HepG2 (cell line): ENCODE measurements around the gene PTGIS.

ENCODE experiments used
- MEF2D ChIP-seq: sonication (generic); formaldehyde crosslinking; IDR thresholded peaks from 2 replicates; pipeline ENCODE4 v1.5.1; 2020; ENCODE audit warnings: mild to moderate bottlenecking, missing genetic modification reagents
- NKX3-1 ChIP-seq: sonication (generic); formaldehyde crosslinking; IDR thresholded peaks from 2 replicates; pipeline ENCODE4 v1.5.0; 2020; ENCODE audit warnings: missing genetic modification reagents
- POLR2A ChIP-seq, 2 experiments: IDR thresholded peaks; 2 replicates each; pipeline ENCODE4 v1.6.1; 2011; ENCODE audit warnings: low read depth in 2 of 2, low read length in 2 of 2, mild to moderate bottlenecking in 1 of 2, moderate library complexity in 1 of 2; ENCODE audit not compliant: insufficient read depth in 1 of 2
- POLR2AphosphoS2 ChIP-seq: IDR thresholded peaks from 2 replicates; pipeline ENCODE4 v1.6.1; 2011; ENCODE audit warnings: low read depth, low read length, improper control_type of control experiment
- POLR2AphosphoS5 ChIP-seq: IDR thresholded peaks from 2 replicates; pipeline ENCODE4 v1.6.1; 2012; ENCODE audit warnings: low read depth, low read length
- RXRB ChIP-seq: IDR thresholded peaks from 2 replicates; pipeline ENCODE4 v1.6.1; 2016; ENCODE audit warnings: borderline replicate concordance, missing genetic modification reagents, missing compliant biosample characterization
- SMAD3 ChIP-seq: sonication (generic); formaldehyde crosslinking; IDR thresholded peaks from 2 replicates; pipeline ENCODE4 v1.4.0; 2020; ENCODE audit warnings: missing genetic modification reagents
- ZNF781 ChIP-seq: sonication (generic); formaldehyde crosslinking; IDR thresholded peaks from 2 replicates; pipeline ENCODE4 v1.5.1; 2020; ENCODE audit warnings: borderline replicate concordance, mild to moderate bottlenecking, missing genetic modification reagents; ENCODE audit errors: not compliant biosample characterization
- ZNF790 ChIP-seq: sonication (generic); formaldehyde crosslinking; IDR thresholded peaks from 2 replicates; pipeline ENCODE4 v1.8.0; 2022; ENCODE audit warnings: missing genetic modification reagents, mild to moderate bottlenecking, borderline replicate concordance
- TF ChIP-seq, protein P1 (sequence below): sonication (generic); formaldehyde crosslinking; IDR thresholded peaks from 2 replicates; pipeline ENCODE4 v1.5.0; 2020; ENCODE audit warnings: mild to moderate bottlenecking, missing genetic modification reagents, moderate library complexity

DNA sequence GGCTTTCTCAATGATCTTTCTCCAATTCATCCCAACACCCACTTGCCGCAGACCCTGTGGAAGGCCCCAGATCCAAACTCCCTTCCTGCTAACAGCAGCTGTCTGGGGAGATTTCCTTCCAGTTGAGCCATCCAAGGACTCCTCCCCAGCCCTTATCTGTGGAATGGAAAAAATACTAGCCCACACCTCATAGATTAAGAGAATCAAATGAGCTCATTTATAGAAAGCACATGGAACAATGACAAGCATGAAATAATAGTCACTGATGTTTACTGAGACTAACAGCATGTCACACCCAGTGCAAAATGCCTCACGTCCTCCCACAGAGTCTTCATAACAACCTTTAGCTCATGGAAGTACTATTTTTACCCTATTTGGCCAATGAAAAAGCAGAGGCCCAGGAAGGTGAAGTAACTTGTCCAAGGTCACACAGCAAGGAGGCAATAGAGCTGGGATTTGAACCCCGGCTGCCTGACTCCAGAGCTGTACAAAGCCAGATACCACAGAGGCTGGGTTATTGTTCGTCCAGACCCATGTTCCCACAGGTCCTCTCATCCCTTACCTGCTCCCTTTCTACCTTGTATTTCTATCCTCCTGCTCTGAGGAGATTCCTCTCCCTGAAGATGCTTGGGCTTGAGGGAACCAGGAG lies 23.4 kb upstream of the PTGIS start:
- TF ChIP-seq RXRB (CRISPR knock-in tag) (no peak), POLR2AphosphoS5 (no peak), POLR2A (IDR thresholded peaks at IDR 0.05; ENCODE audit: insufficient read depth in 1 of 2, low read depth in 2 of 2, low read length in 2 of 2) (no peak), ZNF781 (CRISPR knock-in tag) (no peak), MEF2D (no peak), POLR2AphosphoS2 (no peak), NKX3-1 (CRISPR knock-in tag) (no peak), ZNF790 (CRISPR knock-in tag) (no peak), SMAD3 (CRISPR knock-in tag) (no peak)
- TF ChIP-seq, protein P1, sequence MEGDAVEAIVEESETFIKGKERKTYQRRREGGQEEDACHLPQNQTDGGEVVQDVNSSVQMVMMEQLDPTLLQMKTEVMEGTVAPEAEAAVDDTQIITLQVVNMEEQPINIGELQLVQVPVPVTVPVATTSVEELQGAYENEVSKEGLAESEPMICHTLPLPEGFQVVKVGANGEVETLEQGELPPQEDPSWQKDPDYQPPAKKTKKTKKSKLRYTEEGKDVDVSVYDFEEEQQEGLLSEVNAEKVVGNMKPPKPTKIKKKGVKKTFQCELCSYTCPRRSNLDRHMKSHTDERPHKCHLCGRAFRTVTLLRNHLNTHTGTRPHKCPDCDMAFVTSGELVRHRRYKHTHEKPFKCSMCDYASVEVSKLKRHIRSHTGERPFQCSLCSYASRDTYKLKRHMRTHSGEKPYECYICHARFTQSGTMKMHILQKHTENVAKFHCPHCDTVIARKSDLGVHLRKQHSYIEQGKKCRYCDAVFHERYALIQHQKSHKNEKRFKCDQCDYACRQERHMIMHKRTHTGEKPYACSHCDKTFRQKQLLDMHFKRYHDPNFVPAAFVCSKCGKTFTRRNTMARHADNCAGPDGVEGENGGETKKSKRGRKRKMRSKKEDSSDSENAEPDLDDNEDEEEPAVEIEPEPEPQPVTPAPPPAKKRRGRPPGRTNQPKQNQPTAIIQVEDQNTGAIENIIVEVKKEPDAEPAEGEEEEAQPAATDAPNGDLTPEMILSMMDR (CRISPR knock-in tag) = no peak
